ENCODE results near the gene ZNF564. TPM values are rescaled to one million over a fixed set of nuclear protein-coding genes. Genes with fewer than 3 reads are reported as not detected.

ZNF564 gene
- 1 to 10 TPM; 6.2 to 7.4 TPM for total RNA-seq

- no peak for TF ChIP-seq CTCF (IDR thresholded peaks at IDR 0.05)
- Mint-ChIP-seq H3K27ac (peak within 1 kb of the TSS; percentile 86), H3K27me3 (no peaks in the 10 kb centered on the region), H3K36me3 (ENCODE audit: low read depth) (peaks cover 9% of the 10 kb centered on the region), H3K4me3 (peak within 1 kb of the TSS; percentile 84), H3K9me3 (no peaks in the 10 kb centered on the region), H3K4me1 (ENCODE audit: low read depth) (peaks cover 30% of the 10 kb centered on the region)
- DNase-seq (peak; percentile 97), ATAC-seq (peak; percentile 99)
- intact Hi-C loops (cut with micrococcal nuclease): no loop called here
- CTCF ChIA-PET: interaction anchor here (0.6 to 2.6 kb wide), 5 partner anchors 10 to 225 kb away, joined by 3 to 14 read pairs (median 3); no protein-coding TSS in a partner anchor
- POLR2A ChIA-PET: interaction anchor here (0.6 to 1.4 kb wide), 5 partner anchors 49 to 136 kb away, joined by 3 to 5 read pairs (median 4); a partner anchor contains a TSS
Observed at GRCh38 chr19:12551060-12551832, at the start of gene ZNF564. Gene ZNF564 (minus strand): TSS chr19:12551482. CDS start chr19:12551332, 150 bp downstream.

DNA sequence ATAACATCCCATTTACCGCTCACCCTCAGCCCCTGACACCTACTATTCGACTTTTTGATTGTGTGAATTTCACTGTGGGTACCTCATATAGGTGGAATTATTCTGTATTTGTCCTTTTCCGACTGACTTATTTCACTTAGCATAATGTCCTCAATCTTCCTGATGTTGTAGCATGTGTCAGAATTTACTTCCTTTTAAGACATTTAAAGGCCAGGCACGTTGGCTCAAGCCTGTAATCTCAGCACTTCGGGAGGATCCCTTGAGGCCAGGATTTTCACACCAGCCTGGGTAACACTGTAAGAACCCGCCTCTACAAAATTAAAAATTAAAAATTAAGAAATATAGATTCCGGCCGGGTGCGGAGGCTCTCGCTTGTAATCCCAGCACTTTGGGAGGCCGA, 46.3 kb upstream of the ZNF564 start:
- ChIA-PET POLR2A (interaction anchor here (0.6 kb wide), 1 partner anchor 85 kb away, joined by 3 read pairs; no protein-coding TSS in a partner anchor), CTCF (interaction anchor here (1.0 kb wide), 1 partner anchor 34 kb away, joined by 3 read pairs; no protein-coding TSS in a partner anchor)
- Mint-ChIP-seq H3K36me3 (ENCODE audit: low read depth) (peaks cover 14% of the 10 kb centered on the region), H3K9me3 (no peaks in the 10 kb centered on the region), H3K4me3 (no peak overlapping the region), H3K27me3 (no peaks in the 10 kb centered on the region), H3K4me1 (ENCODE audit: low read depth) (no peaks in the 10 kb centered on the region), H3K27ac (no peak overlapping the region)
- TF ChIP-seq CTCF (IDR thresholded peaks at IDR 0.05): no peak
- DNase-seq (no peak), ATAC-seq (no peak)
- intact Hi-C loops (cut with micrococcal nuclease): no loop called here

GRCh38 chr19:12596927-12597548, 45.8 kb upstream of the ZNF564 start:
- ChIA-PET CTCF (no interaction called here), POLR2A (no interaction called here)
- DNase-seq (no peak), ATAC-seq (no peak)
- TF ChIP-seq CTCF (IDR thresholded peaks at IDR 0.05): no peak
- Mint-ChIP-seq H3K4me1 (ENCODE audit: low read depth) (no peaks in the 10 kb centered on the region), H3K27ac (no peak overlapping the region), H3K27me3 (no peaks in the 10 kb centered on the region), H3K4me3 (no peak overlapping the region), H3K9me3 (no peaks in the 10 kb centered on the region), H3K36me3 (ENCODE audit: low read depth) (peaks cover 10% of the 10 kb centered on the region)
- intact Hi-C loops (cut with micrococcal nuclease): no loop called here

DNA sequence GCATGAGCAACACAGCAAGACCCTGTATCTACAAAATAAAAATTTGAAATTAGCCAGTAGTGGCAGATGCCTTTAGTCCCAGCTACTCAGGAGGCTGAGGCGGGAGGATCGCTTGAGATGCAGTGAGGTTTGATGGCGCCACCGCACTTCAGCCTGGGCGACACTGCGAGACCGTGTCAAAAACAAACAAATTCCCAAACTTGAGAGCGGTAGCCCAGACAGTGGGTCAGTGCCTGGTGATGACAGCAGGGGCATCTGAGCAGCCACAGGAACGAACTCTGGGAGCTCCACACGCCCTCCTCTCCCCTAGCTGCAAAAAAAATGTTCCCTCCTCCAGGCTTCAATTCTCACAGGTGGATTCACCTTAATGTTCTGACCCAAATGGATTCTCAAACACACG, 45.2 kb upstream of the ZNF564 start:
- no peak overlapping the region for H3K4me3 Mint-ChIP-seq
- DNase-seq (no peak), ATAC-seq (no peak)
- H3K9me3 Mint-ChIP-seq: no peaks in the 10 kb centered on the region
- no peaks in the 10 kb centered on the region for H3K4me1 Mint-ChIP-seq (ENCODE audit: low read depth)
- ChIA-PET CTCF (no interaction called here), POLR2A (no interaction called here)
- no peaks in the 10 kb centered on the region for H3K27me3 Mint-ChIP-seq
- H3K27ac Mint-ChIP-seq: no peak overlapping the region
- intact Hi-C loops (cut with micrococcal nuclease): no loop called here
- peaks cover 10% of the 10 kb centered on the region for H3K36me3 Mint-ChIP-seq (ENCODE audit: low read depth)
- TF ChIP-seq CTCF (IDR thresholded peaks at IDR 0.05): no peak

DNA sequence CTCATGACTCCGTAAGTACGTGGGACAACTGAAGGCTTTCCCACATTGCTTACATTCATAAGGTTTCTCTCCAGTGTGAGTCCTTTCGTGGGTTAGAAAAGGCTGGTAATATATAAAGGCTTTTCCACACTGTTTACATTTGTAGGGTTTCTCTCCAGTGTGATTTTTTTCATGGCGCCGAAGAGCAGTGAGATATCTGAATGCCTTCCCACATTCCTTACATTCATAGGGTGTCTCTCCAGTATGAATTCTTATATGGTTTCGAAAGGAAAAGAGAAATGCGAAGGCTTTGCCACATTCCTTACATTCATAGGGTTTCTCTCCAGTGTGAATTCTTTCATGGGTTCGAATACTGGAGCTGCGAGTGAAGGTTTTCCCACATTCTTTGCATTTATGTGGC, 29.8 kb upstream of the ZNF564 start:
- H3K27me3 Mint-ChIP-seq: no peaks in the 10 kb centered on the region
- ATAC-seq (no peak), DNase-seq (no peak)
- ChIA-PET CTCF (no interaction called here), POLR2A (interaction anchor here (0.7 kb wide), 1 partner anchor 330 kb away, joined by 3 read pairs; no protein-coding TSS in a partner anchor)
- no peak overlapping the region for H3K4me3 Mint-ChIP-seq
- intact Hi-C loops (cut with micrococcal nuclease): no loop called here
- peaks cover 18% of the 10 kb centered on the region for H3K9me3 Mint-ChIP-seq
- no peak overlapping the region for H3K27ac Mint-ChIP-seq
- H3K4me1 Mint-ChIP-seq (ENCODE audit: low read depth): peaks cover 2% of the 10 kb centered on the region
- peaks cover 49% of the 10 kb centered on the region for H3K36me3 Mint-ChIP-seq (ENCODE audit: low read depth)
- TF ChIP-seq CTCF (IDR thresholded peaks at IDR 0.05): no peak
